ENCODE results near the gene BCL2L2. TPM values are rescaled to one million over a fixed set of nuclear protein-coding genes. Genes with fewer than 3 reads are reported as not detected.
"Not testable (repeated sequence)": the region's sequence is repeated elsewhere in the genome, so short reads cannot be mapped to it uniquely, and the experiment has no call there.

BCL2L2 gene
- total and polyA plus RNA-seq, 3 donors from 2014 or later: 46.8 to 85.1 (median 78.0) TPM

DNA sequence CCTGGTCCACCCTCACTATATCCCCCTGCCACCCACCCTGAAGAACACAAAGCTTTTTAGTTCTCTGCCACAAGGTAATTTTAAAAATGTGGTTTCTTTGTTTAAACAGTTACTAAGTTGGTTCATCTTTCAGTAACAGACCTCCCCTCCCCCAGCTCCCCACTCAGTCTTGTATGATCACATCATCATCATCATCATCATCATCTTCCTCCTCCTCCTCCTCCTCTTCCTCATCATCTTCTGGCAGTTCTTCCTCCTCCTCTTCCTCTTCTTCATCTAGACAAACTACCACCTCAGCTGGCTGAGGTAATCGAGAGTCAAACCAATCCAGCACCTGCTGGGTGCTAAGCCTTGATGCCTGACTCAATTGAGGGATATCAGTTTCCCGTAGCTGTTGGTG lies 31.2 kb upstream of the BCL2L2 start:
- intact Hi-C loops (cut with DNase I; ENCODE audit: low total_unique reads): no loop called here
- Histone ChIP-seq H3K27me3 (no peaks in the 10 kb centered on the region), H3K4me1 (no peaks in the 10 kb centered on the region), H3K4me3 (no peak overlapping the region), H3K27ac (no peak overlapping the region), H3K36me3 (ENCODE audit: low read depth, missing control alignments) (no peaks in the 10 kb centered on the region), H3K9me3 (no peaks in the 10 kb centered on the region)
- WGBS, 2 donors: 93% methylated on average over 2 of the region's 2 CpGs
- TF ChIP-seq POLR2A (IDR thresholded peaks at IDR 0.05): no peak
- TF ChIP-seq, protein P1, sequence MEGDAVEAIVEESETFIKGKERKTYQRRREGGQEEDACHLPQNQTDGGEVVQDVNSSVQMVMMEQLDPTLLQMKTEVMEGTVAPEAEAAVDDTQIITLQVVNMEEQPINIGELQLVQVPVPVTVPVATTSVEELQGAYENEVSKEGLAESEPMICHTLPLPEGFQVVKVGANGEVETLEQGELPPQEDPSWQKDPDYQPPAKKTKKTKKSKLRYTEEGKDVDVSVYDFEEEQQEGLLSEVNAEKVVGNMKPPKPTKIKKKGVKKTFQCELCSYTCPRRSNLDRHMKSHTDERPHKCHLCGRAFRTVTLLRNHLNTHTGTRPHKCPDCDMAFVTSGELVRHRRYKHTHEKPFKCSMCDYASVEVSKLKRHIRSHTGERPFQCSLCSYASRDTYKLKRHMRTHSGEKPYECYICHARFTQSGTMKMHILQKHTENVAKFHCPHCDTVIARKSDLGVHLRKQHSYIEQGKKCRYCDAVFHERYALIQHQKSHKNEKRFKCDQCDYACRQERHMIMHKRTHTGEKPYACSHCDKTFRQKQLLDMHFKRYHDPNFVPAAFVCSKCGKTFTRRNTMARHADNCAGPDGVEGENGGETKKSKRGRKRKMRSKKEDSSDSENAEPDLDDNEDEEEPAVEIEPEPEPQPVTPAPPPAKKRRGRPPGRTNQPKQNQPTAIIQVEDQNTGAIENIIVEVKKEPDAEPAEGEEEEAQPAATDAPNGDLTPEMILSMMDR (IDR thresholded peaks at IDR 0.05): no peak
- no peak for DNase-seq

DNA sequence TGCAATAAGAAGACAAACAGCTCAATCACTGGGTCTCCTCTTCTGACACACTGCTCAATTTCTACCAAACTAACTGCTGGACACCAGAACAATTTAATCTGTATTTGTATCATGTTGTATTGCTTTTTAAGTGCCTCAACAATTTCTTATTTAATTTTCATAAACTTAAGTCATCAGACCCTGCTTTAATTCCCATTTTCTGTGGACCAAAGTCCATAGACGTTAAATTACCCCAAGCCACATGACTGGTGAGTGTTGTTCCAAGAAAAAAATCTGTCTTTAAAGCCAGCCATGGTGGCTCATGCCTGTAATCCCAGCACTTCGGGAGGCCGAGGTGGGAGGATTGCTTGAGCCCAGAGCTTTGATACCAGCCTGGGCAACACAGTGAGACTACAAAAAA lies 29.4 kb upstream of the BCL2L2 start:
- Histone ChIP-seq H3K9me3 (no peaks in the 10 kb centered on the region), H3K27me3 (no peaks in the 10 kb centered on the region), H3K4me3 (no peak overlapping the region), H3K36me3 (ENCODE audit: low read depth, missing control alignments) (no peaks in the 10 kb centered on the region), H3K27ac (no peak overlapping the region), H3K4me1 (no peaks in the 10 kb centered on the region)
- DNase-seq: no peak
- 81 to 82% methylated on average over 3 of the region's 3 CpGs for WGBS, 2 donors
- TF ChIP-seq, protein P1 (IDR thresholded peaks at IDR 0.05): no peak
- TF ChIP-seq POLR2A (IDR thresholded peaks at IDR 0.05): no peak
- intact Hi-C loops (cut with DNase I; ENCODE audit: low total_unique reads): no loop called here

DNA sequence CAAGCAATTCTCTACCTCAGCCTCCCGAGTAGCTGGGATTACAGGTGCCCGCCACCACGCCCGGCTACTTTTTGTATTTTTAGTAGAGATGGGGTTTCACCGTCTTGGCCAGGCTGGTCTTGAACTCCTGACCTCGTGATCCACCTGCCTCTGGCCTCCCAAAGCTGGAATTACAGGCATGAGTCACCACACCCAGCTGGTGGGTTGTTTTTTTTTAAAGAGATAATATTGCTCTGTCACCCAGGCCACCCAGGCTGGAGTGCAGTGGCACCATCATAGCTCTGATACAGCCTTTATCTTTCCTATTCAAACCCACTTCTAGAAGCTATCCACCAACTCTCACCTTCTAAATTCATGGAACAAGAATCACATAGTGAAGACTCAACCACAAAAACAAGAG lies 28.7 kb upstream of the BCL2L2 start:
- 94 to 97% methylated on average over 6 of the region's 6 CpGs for WGBS, 2 donors
- H3K27ac ChIP-seq; H3K36me3 ChIP-seq (ENCODE audit: low read depth, missing control alignments); H3K27me3 ChIP-seq; intact Hi-C loops (cut with DNase I; ENCODE audit: low total_unique reads); H3K4me3 ChIP-seq; H3K9me3 ChIP-seq; DNase-seq; H3K4me1 ChIP-seq: not testable (repeated sequence)

DNA sequence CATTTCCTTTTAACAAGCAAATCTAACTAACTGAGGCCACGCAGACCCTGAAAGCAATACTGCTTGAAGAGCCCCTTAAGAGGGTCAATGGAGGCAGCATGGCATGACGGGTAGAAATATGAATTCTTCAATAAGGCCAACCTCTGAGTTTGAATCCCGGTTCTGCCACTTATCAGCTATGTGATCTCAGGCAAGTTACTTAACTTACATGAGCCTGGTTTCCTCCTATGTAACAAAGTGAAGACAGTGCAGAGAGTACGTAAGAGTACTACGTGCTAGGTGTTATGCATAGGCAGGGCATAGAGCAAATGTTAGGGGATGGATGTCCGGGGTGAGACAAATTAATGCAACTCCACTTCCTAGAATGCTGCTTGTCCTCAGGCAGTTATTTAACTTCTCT lies 25.4 kb upstream of the BCL2L2 start:
- 87 to 94% methylated on average over 6 of the region's 6 CpGs for WGBS, 2 donors

DNA sequence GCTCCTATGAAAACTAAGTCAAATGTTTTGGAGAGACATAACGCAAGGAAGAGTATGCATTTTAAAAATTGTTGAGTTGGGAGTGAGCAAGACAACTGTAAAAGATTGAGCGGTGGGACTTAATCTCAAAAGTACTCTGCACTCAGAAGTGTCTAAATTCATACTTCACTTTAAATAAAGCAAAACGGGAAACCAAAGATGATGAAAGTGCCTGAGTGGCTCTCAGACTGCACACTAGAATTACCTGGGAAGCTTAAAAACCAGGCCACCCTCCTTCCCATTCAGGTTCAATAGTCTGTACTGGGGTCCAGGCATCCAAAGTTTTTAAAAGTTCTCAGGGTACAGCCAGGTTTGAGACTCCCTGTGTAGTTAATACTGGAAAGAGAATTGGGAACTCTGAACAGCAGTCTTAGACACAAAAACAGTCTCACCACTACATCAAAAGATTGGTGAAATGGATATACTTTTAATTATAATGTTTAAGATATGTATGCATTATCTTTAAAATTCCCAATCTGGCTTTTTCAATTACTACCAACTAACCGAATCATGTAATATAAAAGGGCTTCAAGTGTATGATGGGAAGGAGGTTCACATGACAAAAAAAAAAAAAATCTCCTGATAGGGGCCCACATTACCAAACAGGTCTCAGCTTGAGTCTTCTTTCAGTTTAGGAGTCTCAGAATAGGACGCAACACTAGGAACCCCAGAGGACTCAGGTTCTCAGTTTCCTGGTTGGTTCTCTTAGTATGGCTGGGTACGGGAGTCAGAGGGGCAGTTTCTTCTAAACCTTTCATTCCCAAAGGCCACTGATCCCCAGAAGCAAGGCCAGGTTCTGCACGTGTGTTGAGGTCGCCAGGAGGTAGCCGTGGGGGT lies 21.7 kb upstream of the BCL2L2 start:
- H3K36me3 ChIP-seq (ENCODE audit: low read depth, missing control alignments): no peaks in the 10 kb centered on the region
- 20 to 21% methylated on average over 9 of the region's 9 CpGs for WGBS, 2 donors
- H3K9me3 ChIP-seq: no peaks in the 10 kb centered on the region
- H3K4me3 ChIP-seq: peak overlapping the region; percentile 94 to 98
- intact Hi-C loops (cut with DNase I; ENCODE audit: low total_unique reads): no loop called here
- peaks cover 21% of the 10 kb centered on the region for H3K4me1 ChIP-seq
- no peak for TF ChIP-seq POLR2A (IDR thresholded peaks at IDR 0.05)
- TF ChIP-seq, protein P1 (IDR thresholded peaks at IDR 0.05): no peak
- no peaks in the 10 kb centered on the region for H3K27me3 ChIP-seq
- peak; percentile 37 for DNase-seq
- peak overlapping the region; percentile 99 for H3K27ac ChIP-seq

More for the DNA sequence above, 25.4 kb upstream of the BCL2L2 start:
- TF ChIP-seq, protein P1 (IDR thresholded peaks at IDR 0.05): no peak
- no peak for TF ChIP-seq POLR2A (IDR thresholded peaks at IDR 0.05)
- intact Hi-C loops (cut with DNase I; ENCODE audit: low total_unique reads): no loop called here
- Histone ChIP-seq H3K4me1 (peaks cover 14% of the 10 kb centered on the region), H3K9me3 (no peaks in the 10 kb centered on the region), H3K27me3 (no peaks in the 10 kb centered on the region), H3K27ac (no peak overlapping the region), H3K4me3 (no peak overlapping the region), H3K36me3 (ENCODE audit: low read depth, missing control alignments) (no peaks in the 10 kb centered on the region)
- DNase-seq: no peak
